SK-N-SH (cell line): ENCODE data around the gene CPNE1.

ENCODE experiments used
- EP300 ChIP-seq, 2 experiments: IDR thresholded peaks; 2 replicates each; pipeline versions ENCODE4 v1.4.0 to v1.6.1; 2012; ENCODE audit warnings: borderline replicate concordance in 1 of 2, low read depth in 1 of 2, low read length in 1 of 2
- EZH2phosphoT487 ChIP-seq: fragments of 200-600 bp; sonication (generic); IDR thresholded peaks from 2 replicates; pipeline ENCODE4 v1.6.1; 2017; ENCODE audit warnings: low read depth, mixed run types, mild to moderate bottlenecking, antibody characterized with exemption, moderate library complexity, borderline replicate concordance
- FOSL2 ChIP-seq: IDR thresholded peaks from 2 replicates; pipeline ENCODE4 v1.4.0; 2012; ENCODE audit warnings: low read depth, mild to moderate bottlenecking, moderate library complexity, borderline replicate concordance
- FOXJ3 ChIP-seq: sonication (generic); formaldehyde crosslinking; IDR thresholded peaks from 2 replicates; pipeline ENCODE4 v1.5.1; 2020; ENCODE audit warnings: mild to moderate bottlenecking, missing genetic modification reagents
- GABPA ChIP-seq: IDR thresholded peaks from 2 replicates; pipeline ENCODE4 v1.4.0; 2012; ENCODE audit warnings: low read depth, mild to moderate bottlenecking
- JUND ChIP-seq: IDR thresholded peaks from 2 replicates; pipeline ENCODE4 v1.4.0; 2012
- MXI1 ChIP-seq: IDR thresholded peaks from 2 replicates; pipeline ENCODE4 v1.6.1; 2012; ENCODE audit warnings: mild to moderate bottlenecking, low read depth, low read length, improper control_type of control experiment
- NFIC ChIP-seq: IDR thresholded peaks from 2 replicates; pipeline ENCODE4 v1.4.0; 2012; ENCODE audit warnings: borderline replicate concordance
- RCOR1 ChIP-seq: fragments of 150-350 bp; IDR thresholded peaks from 2 replicates; pipeline ENCODE4 v1.6.1; 2017; ENCODE audit warnings: antibody characterized with exemption, low read length
- SMC3 ChIP-seq: IDR thresholded peaks from 2 replicates; pipeline ENCODE4 v1.6.1; 2012; ENCODE audit warnings: low read depth, low read length, improper control_type of control experiment
- TF ChIP-seq, protein P1 (sequence below): fragments of 200-600 bp; sonication (generic); IDR thresholded peaks from 2 replicates; pipeline ENCODE4 v1.6.1; 2017; ENCODE audit warnings: antibody characterized with exemption, mild to moderate bottlenecking, moderate library complexity
- TF ChIP-seq, protein P2 (sequence below): IDR thresholded peaks from 2 replicates; pipeline ENCODE4 v1.4.0; 2012; ENCODE audit warnings: low read depth
- TF ChIP-seq, protein P3 (sequence below): fragments of 150-350 bp; IDR thresholded peaks from 2 replicates; pipeline ENCODE4 v1.6.1; 2017; ENCODE audit warnings: antibody characterized with exemption, low read length, low read depth, borderline replicate concordance
- TF ChIP-seq, protein P4 (sequence below): IDR thresholded peaks from 2 replicates; pipeline ENCODE4; 2012

DNA sequence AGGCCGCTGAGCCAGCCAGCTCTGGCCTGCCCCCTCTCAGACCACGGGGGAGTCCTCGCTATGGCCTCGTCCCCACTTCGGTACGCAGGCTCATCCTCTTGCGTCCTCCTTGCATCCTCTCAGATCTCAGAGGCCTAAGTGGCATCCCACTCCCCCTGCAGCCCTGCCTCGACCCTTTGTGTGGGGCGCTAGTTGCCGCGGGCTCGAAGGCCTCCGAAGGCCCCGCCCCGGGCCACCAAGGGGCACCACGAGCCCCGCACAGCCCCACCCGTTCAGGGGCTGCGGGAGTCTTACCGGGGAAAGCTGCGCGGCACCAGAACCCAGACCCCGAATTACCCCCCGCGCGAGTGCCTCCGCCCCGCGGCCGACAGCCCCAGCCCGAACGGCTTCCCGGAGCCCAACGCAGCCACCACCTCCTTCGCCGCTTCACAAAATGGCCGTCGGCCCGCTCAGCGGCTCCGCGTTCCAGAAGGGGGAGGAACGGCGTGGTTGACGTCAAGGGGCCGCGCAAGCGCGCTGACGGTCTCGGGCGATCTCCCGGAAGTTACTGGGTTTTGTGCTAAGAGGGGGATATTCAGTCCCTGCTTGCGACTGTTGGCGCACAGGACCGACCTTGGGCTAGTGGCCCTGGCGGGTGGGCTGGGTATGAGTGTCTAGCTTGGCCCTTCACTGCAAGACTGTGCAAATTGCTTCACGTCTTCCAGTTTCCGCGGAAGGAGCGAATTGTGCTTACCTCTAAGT is at the start of gene CPNE1, which contains the start of gene RBM12:
- TF ChIP-seq JUND (no peak), EP300 (IDR thresholded peaks at IDR 0.05; ENCODE audit: borderline replicate concordance in 1 of 2, low read depth in 1 of 2, low read length in 1 of 2) (peak in 1 of 2 experiments; percentile 12; a peak in 1 of 4 replicates), GABPA (peak; percentile 27; the same call in 1 of the 2 replicates), EZH2phosphoT487 (no peak), NFIC (no peak), RCOR1 (no peak), SMC3 (no peak), FOSL2 (no peak), MXI1 (peak; percentile 39), FOXJ3 (CRISPR knock-in tag) (no peak)
- TF ChIP-seq, protein P1, sequence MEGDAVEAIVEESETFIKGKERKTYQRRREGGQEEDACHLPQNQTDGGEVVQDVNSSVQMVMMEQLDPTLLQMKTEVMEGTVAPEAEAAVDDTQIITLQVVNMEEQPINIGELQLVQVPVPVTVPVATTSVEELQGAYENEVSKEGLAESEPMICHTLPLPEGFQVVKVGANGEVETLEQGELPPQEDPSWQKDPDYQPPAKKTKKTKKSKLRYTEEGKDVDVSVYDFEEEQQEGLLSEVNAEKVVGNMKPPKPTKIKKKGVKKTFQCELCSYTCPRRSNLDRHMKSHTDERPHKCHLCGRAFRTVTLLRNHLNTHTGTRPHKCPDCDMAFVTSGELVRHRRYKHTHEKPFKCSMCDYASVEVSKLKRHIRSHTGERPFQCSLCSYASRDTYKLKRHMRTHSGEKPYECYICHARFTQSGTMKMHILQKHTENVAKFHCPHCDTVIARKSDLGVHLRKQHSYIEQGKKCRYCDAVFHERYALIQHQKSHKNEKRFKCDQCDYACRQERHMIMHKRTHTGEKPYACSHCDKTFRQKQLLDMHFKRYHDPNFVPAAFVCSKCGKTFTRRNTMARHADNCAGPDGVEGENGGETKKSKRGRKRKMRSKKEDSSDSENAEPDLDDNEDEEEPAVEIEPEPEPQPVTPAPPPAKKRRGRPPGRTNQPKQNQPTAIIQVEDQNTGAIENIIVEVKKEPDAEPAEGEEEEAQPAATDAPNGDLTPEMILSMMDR: no peak
- TF ChIP-seq, protein P2, sequence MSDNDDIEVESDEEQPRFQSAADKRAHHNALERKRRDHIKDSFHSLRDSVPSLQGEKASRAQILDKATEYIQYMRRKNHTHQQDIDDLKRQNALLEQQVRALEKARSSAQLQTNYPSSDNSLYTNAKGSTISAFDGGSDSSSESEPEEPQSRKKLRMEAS: peak; percentile 94
- TF ChIP-seq, protein P3, sequence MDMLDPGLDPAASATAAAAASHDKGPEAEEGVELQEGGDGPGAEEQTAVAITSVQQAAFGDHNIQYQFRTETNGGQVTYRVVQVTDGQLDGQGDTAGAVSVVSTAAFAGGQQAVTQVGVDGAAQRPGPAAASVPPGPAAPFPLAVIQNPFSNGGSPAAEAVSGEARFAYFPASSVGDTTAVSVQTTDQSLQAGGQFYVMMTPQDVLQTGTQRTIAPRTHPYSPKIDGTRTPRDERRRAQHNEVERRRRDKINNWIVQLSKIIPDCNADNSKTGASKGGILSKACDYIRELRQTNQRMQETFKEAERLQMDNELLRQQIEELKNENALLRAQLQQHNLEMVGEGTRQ: no peak
- TF ChIP-seq, protein P4, sequence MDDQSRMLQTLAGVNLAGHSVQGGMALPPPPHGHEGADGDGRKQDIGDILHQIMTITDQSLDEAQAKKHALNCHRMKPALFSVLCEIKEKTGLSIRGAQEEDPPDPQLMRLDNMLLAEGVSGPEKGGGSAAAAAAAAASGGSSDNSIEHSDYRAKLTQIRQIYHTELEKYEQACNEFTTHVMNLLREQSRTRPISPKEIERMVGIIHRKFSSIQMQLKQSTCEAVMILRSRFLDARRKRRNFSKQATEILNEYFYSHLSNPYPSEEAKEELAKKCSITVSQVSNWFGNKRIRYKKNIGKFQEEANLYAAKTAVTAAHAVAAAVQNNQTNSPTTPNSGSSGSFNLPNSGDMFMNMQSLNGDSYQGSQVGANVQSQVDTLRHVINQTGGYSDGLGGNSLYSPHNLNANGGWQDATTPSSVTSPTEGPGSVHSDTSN: no peak
